NCI-H82 treated with DMSO at 0.1 percent for 48 hours (cell line): ENCODE measurements around the gene TMEM51.

Experiments
- DNase-seq: peaks from one replicate; lab custom pipeline; 2025; ENCODE audit not compliant: unreplicated experiment; lab: John Stamatoyannopoulos, UW

Gene TMEM51, protein sequence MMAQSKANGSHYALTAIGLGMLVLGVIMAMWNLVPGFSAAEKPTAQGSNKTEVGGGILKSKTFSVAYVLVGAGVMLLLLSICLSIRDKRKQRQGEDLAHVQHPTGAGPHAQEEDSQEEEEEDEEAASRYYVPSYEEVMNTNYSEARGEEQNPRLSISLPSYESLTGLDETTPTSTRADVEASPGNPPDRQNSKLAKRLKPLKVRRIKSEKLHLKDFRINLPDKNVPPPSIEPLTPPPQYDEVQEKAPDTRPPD

DNA sequence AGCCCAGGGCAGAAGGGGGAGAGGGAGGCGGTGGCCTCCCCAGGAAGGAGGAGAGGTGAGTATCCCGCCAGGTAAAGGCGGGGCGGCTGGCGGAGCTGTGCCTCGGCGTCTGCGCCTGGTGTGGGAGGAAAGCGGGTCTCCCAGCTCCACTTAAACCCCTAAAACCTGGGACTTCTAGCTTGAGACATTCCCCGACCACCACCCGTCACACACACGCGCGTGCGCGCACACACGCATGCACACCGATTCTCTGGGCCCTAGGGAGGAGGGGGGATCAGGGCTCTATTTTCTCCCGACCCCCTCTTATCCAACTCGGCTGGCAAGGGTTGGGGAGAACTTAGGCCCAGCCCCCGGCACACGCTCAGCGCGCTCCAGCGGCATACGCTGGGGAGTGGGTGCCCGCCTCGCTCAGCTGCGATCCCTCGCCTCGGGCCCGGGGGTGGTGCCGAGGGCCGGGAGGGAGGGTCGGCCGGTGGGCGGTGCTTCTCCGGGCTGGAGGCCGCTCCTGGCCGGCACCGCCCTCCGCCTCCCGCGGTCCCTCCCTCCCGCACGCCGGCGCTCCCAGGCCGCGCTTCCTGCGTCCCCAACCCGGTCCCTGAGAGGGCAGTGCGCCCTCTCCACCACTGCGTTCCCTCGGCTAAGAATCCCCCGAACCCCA, at the start of gene TMEM51:
Gene TMEM51, plus strand, starts transcription at position 564 of the 658 bp plus-strand sequence. CDS start 61,341 bp downstream, outside the sequence.
- peak; percentile 58 for DNase-seq

GRCh38 chr1:15103906-15104305, 49.6 kb upstream of the TMEM51 start:
- DNase-seq = no peak

DNA sequence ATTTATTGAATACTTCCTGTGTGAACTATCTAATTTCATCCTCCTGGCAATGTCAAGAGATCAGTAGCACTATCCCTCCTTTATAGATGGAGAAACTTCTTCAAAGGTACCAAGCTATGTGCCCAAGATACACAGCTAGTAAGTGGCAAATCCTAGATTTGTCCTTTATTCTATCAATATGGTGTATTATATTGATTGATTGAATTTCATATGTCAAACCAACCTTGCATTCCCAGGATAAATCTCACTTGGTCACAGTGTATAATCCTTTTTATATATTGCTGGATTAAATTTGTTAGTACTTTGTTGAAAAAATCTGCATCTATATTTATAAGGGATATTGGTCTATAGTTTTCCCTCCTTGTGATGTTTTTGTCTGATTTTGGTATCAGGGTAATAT, 48.8 kb upstream of the TMEM51 start:
- no peak for DNase-seq

- DNase-seq = no peak
Observed at GRCh38 chr1:15106608-15107007, 46.9 kb upstream of the TMEM51 start.

- DNase-seq = no peak
Observed at GRCh38 chr1:15107058-15107687, 46.4 kb upstream of the TMEM51 start.

- DNase-seq = no peak
Observed at GRCh38 chr1:15107911-15108310, 45.6 kb upstream of the TMEM51 start.

DNA sequence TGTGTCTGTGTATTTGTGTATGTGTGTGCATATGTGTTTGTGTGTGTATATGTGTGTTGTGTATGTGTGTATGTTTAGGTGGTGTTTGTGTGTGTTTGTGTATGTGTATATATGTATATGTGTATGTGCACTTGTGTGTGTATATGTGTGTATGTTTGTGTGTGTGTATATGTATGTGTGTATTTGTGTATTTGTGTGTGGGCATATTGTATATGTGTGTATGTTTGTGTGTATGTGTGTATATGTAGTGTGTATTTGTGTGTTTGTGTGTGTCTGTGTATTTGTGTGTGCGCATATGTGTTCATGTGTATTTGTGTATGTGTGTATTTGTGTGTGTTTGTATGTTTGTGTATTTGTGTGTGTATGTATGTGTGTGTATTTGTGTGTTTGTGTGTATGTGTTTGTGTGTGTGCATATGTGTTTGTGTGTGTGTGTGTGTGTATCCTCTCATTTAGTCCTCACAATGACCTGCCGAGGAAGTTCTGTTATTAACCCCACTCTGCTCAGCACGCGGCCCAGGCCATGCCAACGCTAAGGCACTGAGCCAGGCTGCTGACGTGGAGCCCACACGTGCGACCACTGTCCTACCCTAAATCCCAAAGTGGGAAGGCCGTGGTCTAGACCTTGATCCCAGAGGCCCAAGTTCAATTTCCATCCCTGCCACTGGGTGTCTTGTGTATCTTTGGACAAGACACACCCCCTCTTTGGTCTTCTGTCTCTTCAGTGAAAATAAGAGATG, 43.2 kb upstream of the TMEM51 start:
- DNase-seq = no peak

GRCh38 chr1:15110867-15111230, 42.7 kb upstream of the TMEM51 start:
- no peak for DNase-seq

GRCh38 chr1:15113146-15113545, 40.4 kb upstream of the TMEM51 start:
- no peak for DNase-seq

DNA sequence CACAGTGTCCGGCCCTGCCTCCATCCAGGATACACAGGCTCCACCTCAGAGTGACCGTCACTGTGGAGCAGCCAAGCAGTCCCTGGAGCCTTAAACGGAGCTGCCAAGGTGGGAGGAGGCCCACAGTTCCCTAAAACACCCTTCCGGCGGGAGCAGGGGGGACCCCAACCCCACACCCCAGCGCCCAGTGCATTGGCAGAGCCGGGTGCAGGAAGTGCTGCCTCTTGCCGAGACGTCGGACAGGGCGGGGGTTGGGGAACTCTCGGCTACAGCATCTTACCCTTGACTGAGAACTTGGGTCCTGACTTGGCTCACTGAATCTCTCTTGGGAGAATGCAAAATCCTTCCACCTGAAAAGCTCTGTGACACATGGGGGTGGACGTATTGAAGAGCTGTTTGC, 38.7 kb upstream of the TMEM51 start:
- DNase-seq = no peak

- no peak for DNase-seq
Observed at GRCh38 chr1:15115542-15116330, 37.8 kb upstream of the TMEM51 start.

- DNase-seq = no peak
Observed at GRCh38 chr1:15116966-15117365, 36.6 kb upstream of the TMEM51 start.

DNA sequence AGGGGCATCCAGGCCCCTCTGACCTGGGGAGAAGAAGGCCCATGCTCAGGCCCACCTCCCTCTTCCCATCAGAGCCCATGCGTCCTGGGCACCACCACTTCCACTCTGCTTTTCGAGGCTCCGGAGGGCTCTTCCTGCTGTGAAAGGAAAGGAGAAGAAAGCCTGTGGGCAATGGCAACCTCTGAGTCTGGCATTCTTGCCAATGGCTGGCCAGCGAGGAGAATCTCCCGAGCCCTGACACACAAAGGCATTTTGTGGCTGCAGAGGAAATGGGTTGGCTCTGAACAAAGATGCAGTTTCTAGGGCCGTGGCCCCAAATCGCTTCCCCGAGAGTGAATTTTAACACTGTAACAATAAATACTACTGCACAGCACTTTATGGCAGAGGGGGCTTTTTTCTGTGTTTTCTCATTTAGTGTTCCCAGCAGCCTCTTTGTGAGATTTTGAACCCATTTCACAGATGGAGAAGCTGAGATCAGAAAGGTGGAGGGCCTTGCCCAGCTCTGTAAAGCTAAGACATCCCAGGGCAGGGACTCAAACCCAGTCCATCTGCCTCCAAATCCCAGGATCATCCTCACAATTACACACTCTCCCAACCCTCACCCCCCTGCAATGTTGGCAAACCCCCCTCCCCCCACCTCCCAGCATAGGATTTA, 35.7 kb upstream of the TMEM51 start:
- no peak for DNase-seq

- no peak for DNase-seq
Observed at GRCh38 chr1:15118579-15118978, 35.0 kb upstream of the TMEM51 start.

DNA sequence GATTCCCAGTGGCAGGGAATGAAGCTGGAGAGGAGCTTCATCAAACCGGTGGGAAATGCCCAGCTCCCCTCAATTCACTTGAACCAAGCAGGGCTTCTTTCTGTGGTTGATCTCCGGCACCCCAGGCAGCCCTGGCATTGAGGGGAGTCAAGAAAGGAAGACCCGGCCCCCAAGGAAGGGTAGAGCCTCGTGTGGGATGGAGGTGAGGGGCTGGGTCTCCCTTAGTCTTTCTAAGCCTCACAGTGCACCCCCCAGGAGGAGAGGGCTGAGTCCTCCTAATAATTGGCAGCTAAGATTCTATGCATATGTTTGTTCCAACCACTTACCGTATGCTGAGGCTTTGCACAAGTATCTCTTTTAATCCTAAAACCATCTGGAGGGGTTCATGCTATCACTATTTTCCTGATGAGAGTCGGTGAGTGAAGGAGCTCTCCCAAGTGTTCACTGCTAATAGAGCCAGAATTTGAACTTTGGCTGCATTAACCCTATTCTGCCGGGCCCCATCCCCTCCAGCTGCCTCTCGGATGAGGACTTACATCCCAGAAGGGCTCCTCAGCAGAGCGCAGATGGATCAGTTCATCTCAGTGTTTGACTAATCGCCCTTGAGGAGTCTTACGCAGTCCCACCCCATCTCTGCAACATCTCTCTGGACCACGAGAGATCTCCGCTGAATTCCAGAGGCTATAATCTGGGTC, 33.1 kb upstream of the TMEM51 start:
- DNase-seq = peak; percentile 88

- no peak for DNase-seq
Observed at GRCh38 chr1:15122331-15122730, 31.2 kb upstream of the TMEM51 start.

- DNase-seq = peak; percentile 93
Observed at GRCh38 chr1:15123270-15123669, 30.3 kb upstream of the TMEM51 start.

DNA sequence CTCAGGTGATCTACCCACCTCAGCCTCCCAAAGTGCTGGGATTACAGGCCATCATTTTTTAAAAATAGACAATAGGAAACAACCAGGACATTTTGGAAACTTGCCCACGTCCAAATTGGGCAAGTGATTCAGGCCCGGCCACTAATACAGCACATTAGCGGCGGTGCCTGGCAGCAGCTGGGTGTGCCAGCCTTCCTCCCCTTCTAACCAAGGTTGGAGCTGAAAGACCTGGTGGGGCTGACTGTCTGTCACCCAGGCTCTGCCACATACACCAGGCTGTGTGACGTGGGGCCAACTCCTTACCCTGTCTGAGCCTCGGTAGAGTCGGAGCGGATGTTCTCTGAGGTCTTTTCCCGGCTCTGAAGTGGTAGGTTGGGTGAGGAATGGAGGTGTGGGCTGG, 29.6 kb upstream of the TMEM51 start:
- DNase-seq = no peak

DNA sequence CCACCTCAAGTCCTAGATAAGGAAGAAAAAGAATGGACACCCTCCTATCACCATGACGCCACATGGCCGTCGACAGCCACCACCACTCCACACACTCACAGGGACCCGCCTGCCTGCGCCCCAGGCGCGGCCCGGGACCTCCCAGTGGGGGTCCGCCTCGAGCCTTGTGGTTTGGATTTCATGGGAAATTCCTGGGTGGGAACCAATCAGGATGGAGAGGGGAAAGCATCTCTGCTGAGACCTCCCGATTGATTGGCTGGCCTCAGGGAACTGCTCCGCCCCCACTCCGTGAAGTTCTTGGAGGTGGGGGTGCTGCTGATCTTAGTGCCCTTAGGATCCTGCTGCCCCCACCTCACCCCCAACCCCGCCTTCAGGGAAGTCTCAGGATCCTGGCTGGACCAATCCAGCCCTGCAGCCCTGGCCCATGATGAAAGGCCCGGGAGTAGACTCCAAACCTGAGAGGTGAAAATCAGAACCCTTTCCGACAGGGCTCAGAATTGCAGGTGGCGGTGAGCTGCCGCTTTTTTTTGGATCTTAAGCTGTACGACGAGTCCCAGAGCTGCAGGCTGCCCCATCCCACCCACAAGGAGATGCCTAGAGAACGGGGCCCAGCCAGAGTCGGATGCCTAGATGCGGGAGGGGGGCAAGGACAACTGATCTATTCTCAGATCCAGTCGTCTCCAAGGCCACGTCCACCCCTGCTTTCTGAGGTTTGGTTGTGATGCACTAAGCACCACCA, 29.0 kb upstream of the TMEM51 start:
- no peak for DNase-seq
